Progenitor cell of endocrine pancreas (in vitro differentiated cells): ENCODE data around the gene SYT9. TPM values are rescaled to one million over a fixed set of nuclear protein-coding genes. Genes with fewer than 3 reads are reported as not detected.

Experiments
- DNase-seq: peaks from one replicate; pipeline ENCODE4 v3.0.0; 2021; ENCODE audit warnings: low spot score; ENCODE audit not compliant: unreplicated experiment
- H3K27ac Mint-ChIP-seq: 2 replicates; pipeline ENCODE4 v1.8.0; 2021; ENCODE audit warnings: mild to moderate bottlenecking, moderate library complexity, mixed read lengths
- H3K27me3 Mint-ChIP-seq: 2 replicates; pipeline ENCODE4 v1.8.0; 2021; ENCODE audit warnings: mixed read lengths
- H3K36me3 Mint-ChIP-seq: 2 replicates; pipeline ENCODE4 v1.8.0; 2022; ENCODE audit warnings: mixed read lengths; ENCODE audit not compliant: insufficient read depth
- H3K4me1 Mint-ChIP-seq: 2 replicates; pipeline ENCODE4 v1.8.0; 2021; ENCODE audit warnings: low read depth, mixed read lengths
- H3K4me3 Mint-ChIP-seq: 2 replicates; pipeline ENCODE4 v1.8.0; 2021; ENCODE audit warnings: low read depth, mild to moderate bottlenecking, moderate library complexity, mixed read lengths
- H3K9me3 Mint-ChIP-seq: 2 replicates; pipeline ENCODE4 v1.8.0; 2021; ENCODE audit warnings: low read depth, mixed read lengths
- CTCF ChIP-seq: fragments of 200-600 bp; sonication (generic); IDR thresholded peaks from one replicate; pipeline ENCODE4 v1.5.0; 2021; ENCODE audit warnings: antibody characterized with exemption, mild to moderate bottlenecking; ENCODE audit not compliant: unreplicated experiment
- total RNA-seq: library from RNA; stranded (reverse); gene quantifications from 2 replicates; pipeline ENCODE4 v1.2.1, GENCODE V29; 2021

SYT9 gene
- total RNA-seq, 1 donor from 2014 or later = 0.57 TPM

DNA sequence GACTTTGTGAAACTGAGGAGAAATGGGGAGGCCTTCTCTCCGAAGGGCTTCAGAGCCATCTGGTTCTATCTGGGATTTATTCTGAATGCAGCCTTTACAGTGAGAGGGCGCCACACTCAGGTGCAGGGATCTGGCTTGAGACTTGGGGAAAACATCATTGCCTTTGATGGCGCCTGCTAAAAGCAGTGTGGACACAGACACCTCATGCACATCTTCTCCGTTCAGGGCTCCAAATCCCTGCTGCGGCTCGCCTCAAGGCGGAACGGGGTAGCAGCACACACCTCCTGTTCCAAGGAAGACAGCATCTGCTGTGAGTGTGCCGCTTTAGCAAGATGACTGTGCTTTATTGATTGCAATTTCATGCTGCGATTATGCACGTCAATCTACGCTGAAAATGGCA, 196.5 kb downstream of the SYT9 start:
- H3K36me3 Mint-ChIP-seq = no peaks in the 10 kb centered on the region
- no peaks in the 10 kb centered on the region for H3K27me3 Mint-ChIP-seq
- no peak overlapping the region for H3K27ac Mint-ChIP-seq
- no peak for TF ChIP-seq CTCF
- H3K9me3 Mint-ChIP-seq = no peaks in the 10 kb centered on the region
- no peak for DNase-seq
- no peaks in the 10 kb centered on the region for H3K4me1 Mint-ChIP-seq
- H3K4me3 Mint-ChIP-seq = no peak overlapping the region

- Mint-ChIP-seq H3K9me3 (no peaks in the 10 kb centered on the region), H3K27ac (no peak overlapping the region), H3K27me3 (no peaks in the 10 kb centered on the region), H3K36me3 (no peaks in the 10 kb centered on the region), H3K4me3 (no peak overlapping the region), H3K4me1 (no peaks in the 10 kb centered on the region)
- no peak for DNase-seq
- TF ChIP-seq CTCF = no peak
Measured at GRCh38 chr11:7449211-7449840, 197.6 kb downstream of the SYT9 start.

- TF ChIP-seq CTCF = no peak
- H3K4me1 Mint-ChIP-seq = no peaks in the 10 kb centered on the region
- no peaks in the 10 kb centered on the region for H3K27me3 Mint-ChIP-seq
- no peaks in the 10 kb centered on the region for H3K9me3 Mint-ChIP-seq
- no peak overlapping the region for H3K27ac Mint-ChIP-seq
- DNase-seq = no peak
- H3K36me3 Mint-ChIP-seq = no peaks in the 10 kb centered on the region
- H3K4me3 Mint-ChIP-seq = no peak overlapping the region
Measured at GRCh38 chr11:7449841-7450214, 198.1 kb downstream of the SYT9 start.

DNA sequence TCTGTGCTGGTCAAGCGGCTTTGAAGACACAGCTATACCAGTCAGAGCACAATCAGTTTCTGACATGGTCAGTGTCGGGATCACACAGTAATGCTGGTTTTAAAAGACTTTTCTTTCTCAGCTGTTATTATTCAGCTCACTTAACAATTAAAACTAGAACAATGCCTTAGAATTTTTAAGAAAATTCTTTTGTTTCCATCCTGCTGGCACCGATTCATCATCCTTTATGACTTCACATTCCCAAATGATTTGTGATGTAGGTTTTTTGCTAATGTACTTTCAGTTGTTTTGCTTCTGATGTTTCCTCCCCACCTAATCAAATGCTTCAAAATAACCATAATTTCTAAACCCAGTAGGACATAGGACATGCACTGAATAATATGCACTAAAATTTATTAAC, 199.1 kb downstream of the SYT9 start:
- no peaks in the 10 kb centered on the region for H3K27me3 Mint-ChIP-seq
- TF ChIP-seq CTCF = no peak
- no peak overlapping the region for H3K4me3 Mint-ChIP-seq
- H3K9me3 Mint-ChIP-seq = no peaks in the 10 kb centered on the region
- H3K27ac Mint-ChIP-seq = no peak overlapping the region
- no peaks in the 10 kb centered on the region for H3K36me3 Mint-ChIP-seq
- DNase-seq = no peak
- H3K4me1 Mint-ChIP-seq = no peaks in the 10 kb centered on the region

DNA sequence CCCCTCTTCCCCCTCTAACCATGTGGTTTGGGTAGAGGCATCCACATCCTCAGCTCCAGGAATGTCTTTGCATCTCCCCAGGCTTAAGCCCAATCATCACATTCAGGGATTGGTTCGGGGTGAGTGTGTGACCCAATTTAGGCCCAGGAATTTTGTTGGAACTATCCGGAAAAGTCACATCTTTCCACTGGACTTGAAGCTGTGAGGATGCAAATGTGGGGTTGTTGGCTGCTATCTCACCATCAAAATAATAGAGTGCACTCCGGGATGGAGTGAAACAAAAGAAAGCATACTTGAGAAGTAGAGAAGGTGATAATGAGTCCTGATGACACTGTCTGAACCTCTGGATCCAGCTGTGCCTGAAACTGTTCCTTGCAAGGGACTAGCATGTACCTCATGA, 199.8 kb downstream of the SYT9 start:
- DNase-seq = no peak
- Mint-ChIP-seq H3K4me1 (no peaks in the 10 kb centered on the region), H3K27me3 (no peaks in the 10 kb centered on the region), H3K36me3 (no peaks in the 10 kb centered on the region), H3K9me3 (no peaks in the 10 kb centered on the region), H3K27ac (no peak overlapping the region), H3K4me3 (no peak overlapping the region)
- no peak for TF ChIP-seq CTCF
